Panc1 (cell line): Measurements from ENCODE around the gene CHRNB4. TPM values are rescaled to one million over a fixed set of nuclear protein-coding genes. Genes with fewer than 3 reads are reported as not detected.

ENCODE experiments used
- ATAC-seq: fragments of 200-7000 bp; cut with Tn5 transposase; 2 replicates; pipeline ENCODE4 v1.9.1; 2020; ENCODE audit warnings: mild to moderate bottlenecking, moderate library complexity
- BruUV-seq: library from RNA; stranded (reverse); fragments of 400-500 nt; replicated peaks from 2 replicates; lab custom pipeline; 2021; lab: Mats Ljungman, UMichigan
- CTCF ChIA-PET: fragments of 300-600 bp; sonication (Branson Sonifier 250); formaldehyde crosslinking; loops from one replicate; lab custom pipeline; 2022; ENCODE audit warnings: antibody characterized with exemption; lab: Charles Lee
- POLR2A ChIA-PET: fragments of 300-600 bp; sonication (Branson Sonifier 250); formaldehyde crosslinking; loops from one replicate; lab custom pipeline; 2022; ENCODE audit warnings: antibody characterized with exemption; lab: Charles Lee
- DNase-seq: peaks from one replicate; pipeline ENCODE4 v3.0.0-alpha.2; 2010; ENCODE audit warnings: low read depth, low spot score
- H3K27ac ChIP-seq: 2 replicates; pipeline ENCODE4 v1.5.1; 2011; ENCODE audit warnings: mild to moderate bottlenecking, low read length, inconsistent platforms
- H3K27me3 ChIP-seq: fragments of 200-500 bp; sonication (Bioruptor generic); 2 replicates; pipeline ENCODE4 v1.6.0; 2014; ENCODE audit warnings: low read length, inconsistent platforms; ENCODE audit not compliant: control insufficient read depth, insufficient read depth
- H3K36me3 ChIP-seq: fragments of 200-500 bp; sonication (Bioruptor generic); 2 replicates; pipeline ENCODE4 v1.5.1; 2014; ENCODE audit warnings: inconsistent platforms, mild to moderate bottlenecking, low read length, moderate library complexity; ENCODE audit not compliant: control insufficient read depth, insufficient read depth
- H3K4me1 ChIP-seq: 2 replicates; pipeline ENCODE4 v1.5.1; 2011; ENCODE audit warnings: inconsistent platforms, mild to moderate bottlenecking, low read length, moderate library complexity; ENCODE audit not compliant: control insufficient read depth, insufficient read depth
- H3K4me3 ChIP-seq, 2 experiments: 2 replicates each; pipeline ENCODE4 v1.5.1; 2011 to 2012; ENCODE audit warnings: low read depth in 2 of 2, low read length in 2 of 2, mild to moderate bottlenecking in 2 of 2, inconsistent platforms in 1 of 2, moderate library complexity in 1 of 2
- H3K9me3 ChIP-seq: fragments of 200-500 bp; sonication (Bioruptor generic); 2 replicates; pipeline ENCODE4 v1.5.1; 2014; ENCODE audit warnings: low read depth, mild to moderate bottlenecking, inconsistent platforms, low read length, moderate library complexity; ENCODE audit not compliant: control insufficient read depth, insufficient read depth
- POLR2AphosphoS5 ChIP-seq: IDR thresholded peaks from 2 replicates; pipeline ENCODE4 v1.6.1; 2012; ENCODE audit warnings: mild to moderate bottlenecking, low read depth, low read length, moderate library complexity
- REST ChIP-seq, 2 experiments: IDR thresholded peaks; 2 replicates each; pipeline ENCODE4 v1.6.1; 2011 to 2012; ENCODE audit warnings: low read depth in 2 of 2, control low read depth in 1 of 2, low read length in 1 of 2, mild to moderate bottlenecking in 1 of 2, moderate library complexity in 1 of 2; ENCODE audit not compliant: insufficient read depth in 1 of 2
- SIN3A ChIP-seq: IDR thresholded peaks from 2 replicates; pipeline ENCODE4 v1.6.1; 2012; ENCODE audit warnings: low read depth, mild to moderate bottlenecking, low read length, moderate library complexity, borderline replicate concordance; ENCODE audit not compliant: insufficient read depth
- TCF7L2 ChIP-seq: IDR thresholded peaks from 2 replicates; pipeline ENCODE4 v1.6.1; 2011; ENCODE audit warnings: mild to moderate bottlenecking, low read depth, low read length, inconsistent platforms
- in situ Hi-C: cut with HindIII; loops from 2 replicates; pipeline ENCODE4 v1.10.0; 2016; ENCODE audit warnings: low sequenced_read_pairs, low pct_unique_long_range_greater_than_20kb
- intact Hi-C: fragments of 100-400 bp; cut with micrococcal nuclease; formaldehyde crosslinking; loops from one replicate; pipeline ENCODE4 v1.10.0; 2022; ENCODE audit not compliant: unreplicated experiment
- total RNA-seq: library from RNA; stranded (reverse); gene quantifications from one replicate; pipeline ENCODE4 v1.2.1, GENCODE V29; 2021; ENCODE audit not compliant: unreplicated experiment
- TF ChIP-seq, protein P1 (sequence below): fragments of 450-650 bp; IDR thresholded peaks from 2 replicates; pipeline ENCODE4 v1.5.1; 2017; ENCODE audit warnings: mild to moderate bottlenecking

Gene CHRNB4
- total RNA-seq, 1 experiment from 2014 or later = not detected

GRCh38 chr15:78629716-78630065 is 11.3 kb downstream of the CHRNB4 start:
- H3K4me3 ChIP-seq = no peak overlapping the region
- DNase-seq (no peak), ATAC-seq (no peak)
- in situ Hi-C loops = no loop called here
- intact Hi-C loops = no loop called here
- CTCF ChIA-PET = no interaction called here
- H3K9me3 ChIP-seq = no peaks in the 10 kb centered on the region; the same call in 1 of the 2 replicates
- 0 out of 2 replicates have a peak, but pooled peaks cover 2% of the 10 kb centered on the region for H3K27me3 ChIP-seq
- no peak overlapping the region for H3K27ac ChIP-seq
- no peaks in the 10 kb centered on the region for H3K36me3 ChIP-seq
- POLR2A ChIA-PET = no interaction called here
- no peak for TF ChIP-seq SIN3A
- no peak for TF ChIP-seq TCF7L2
- no peak for TF ChIP-seq REST (IDR thresholded peaks at IDR 0.05; ENCODE audit: insufficient read depth in 1 of 2, low read depth in 2 of 2, low read length in 1 of 2)
- no peak for TF ChIP-seq POLR2AphosphoS5
- TF ChIP-seq, protein P1, sequence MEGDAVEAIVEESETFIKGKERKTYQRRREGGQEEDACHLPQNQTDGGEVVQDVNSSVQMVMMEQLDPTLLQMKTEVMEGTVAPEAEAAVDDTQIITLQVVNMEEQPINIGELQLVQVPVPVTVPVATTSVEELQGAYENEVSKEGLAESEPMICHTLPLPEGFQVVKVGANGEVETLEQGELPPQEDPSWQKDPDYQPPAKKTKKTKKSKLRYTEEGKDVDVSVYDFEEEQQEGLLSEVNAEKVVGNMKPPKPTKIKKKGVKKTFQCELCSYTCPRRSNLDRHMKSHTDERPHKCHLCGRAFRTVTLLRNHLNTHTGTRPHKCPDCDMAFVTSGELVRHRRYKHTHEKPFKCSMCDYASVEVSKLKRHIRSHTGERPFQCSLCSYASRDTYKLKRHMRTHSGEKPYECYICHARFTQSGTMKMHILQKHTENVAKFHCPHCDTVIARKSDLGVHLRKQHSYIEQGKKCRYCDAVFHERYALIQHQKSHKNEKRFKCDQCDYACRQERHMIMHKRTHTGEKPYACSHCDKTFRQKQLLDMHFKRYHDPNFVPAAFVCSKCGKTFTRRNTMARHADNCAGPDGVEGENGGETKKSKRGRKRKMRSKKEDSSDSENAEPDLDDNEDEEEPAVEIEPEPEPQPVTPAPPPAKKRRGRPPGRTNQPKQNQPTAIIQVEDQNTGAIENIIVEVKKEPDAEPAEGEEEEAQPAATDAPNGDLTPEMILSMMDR = no peak
- H3K4me1 ChIP-seq = no peaks in the 10 kb centered on the region
- no TSS peak for BruUV-seq

GRCh38 chr15:78629031-78629715 is 11.8 kb downstream of the CHRNB4 start:
- Histone ChIP-seq H3K9me3 (no peaks in the 10 kb centered on the region; the same call in 1 of the 2 replicates), H3K4me3 (no peak overlapping the region), H3K27ac (no peak overlapping the region), H3K4me1 (no peaks in the 10 kb centered on the region), H3K27me3 (0 out of 2 replicates have a peak, but pooled peaks cover 2% of the 10 kb centered on the region), H3K36me3 (no peaks in the 10 kb centered on the region)
- intact Hi-C loops (no loop called here), in situ Hi-C loops (no loop called here)
- TF ChIP-seq TCF7L2 (no peak), POLR2AphosphoS5 (no peak), REST (IDR thresholded peaks at IDR 0.05; ENCODE audit: insufficient read depth in 1 of 2, low read depth in 2 of 2, low read length in 1 of 2) (no peak), SIN3A (no peak)
- TF ChIP-seq, protein P1 = no peak
- CTCF ChIA-PET = no interaction called here
- no TSS peak for BruUV-seq
- POLR2A ChIA-PET = no interaction called here
- ATAC-seq (no peak), DNase-seq (no peak)
